Gastroesophageal sphincter (tissue), 4 donors: ENCODE measurements around the gene CLGN. TPM values are rescaled to one million over a fixed set of nuclear protein-coding genes. Genes with fewer than 3 reads are reported as not detected.

Source experiments
- ATAC-seq: fragments of 150-250 bp; one replicate; pipeline ENCODE4 v1.9.1; 2016; ENCODE audit warnings: mild to moderate bottlenecking, moderate library complexity
- H3K27ac ChIP-seq, 4 donors: fragments of 200-600 bp; sonication (generic) in 3 of 4; 1 replicate in 3 of 4; 2 replicates in 1 of 4; pipeline ENCODE4 v1.5.1; 2016 to 2019
- H3K27me3 ChIP-seq: fragments of 200-600 bp; sonication (generic); one replicate; pipeline ENCODE4 v1.5.1; 2019
- H3K36me3 ChIP-seq, 2 donors: fragments of 200-600 bp; sonication (generic); one replicate each; pipeline ENCODE4 v1.5.1; 2019; ENCODE audit warnings: control low read depth in 1 of 2
- H3K4me1 ChIP-seq, 3 donors: fragments of 200-600 bp; sonication (generic); 1 replicate in 2 of 3; 2 replicates in 1 of 3; pipeline ENCODE4 v1.5.1; 2016 to 2019; ENCODE audit warnings: control low read depth in 2 of 3
- H3K4me3 ChIP-seq, 2 donors: fragments of 200-600 bp; sonication (generic); one replicate each; pipeline ENCODE4 v1.5.1; 2019; ENCODE audit warnings: mild to moderate bottlenecking in 1 of 2, moderate library complexity in 1 of 2
- H3K9me3 ChIP-seq, 3 donors: fragments of 200-600 bp; sonication (generic); one replicate each; pipeline ENCODE4 v1.5.1; 2017 to 2019; ENCODE audit warnings: control low read depth in 2 of 3
- CTCF ChIP-seq, 4 experiments: fragments of 200-600 bp in 2 of 4; fragments of 450-650 bp in 2 of 4; sonication (generic) in 1 of 4; IDR thresholded peaks; one replicate each; pipeline ENCODE4 v1.5.1; 2017 to 2019; ENCODE audit warnings: antibody characterized with exemption in 4 of 4, mild to moderate bottlenecking in 2 of 4, moderate library complexity in 2 of 4
- EP300 ChIP-seq: sonication (generic); formaldehyde crosslinking; IDR thresholded peaks from one replicate; pipeline ENCODE4 v1.6.1; 2017; ENCODE audit warnings: antibody characterized with exemption, mild to moderate bottlenecking
- POLR2A ChIP-seq, 2 donors: fragments of 450-650 bp; IDR thresholded peaks; one replicate each; pipeline ENCODE4 v1.6.1; 2017; ENCODE audit warnings: antibody characterized with exemption in 2 of 2, mild to moderate bottlenecking in 2 of 2, moderate library complexity in 1 of 2
- POLR2AphosphoS5 ChIP-seq: sonication (generic); formaldehyde crosslinking; IDR thresholded peaks from one replicate; pipeline ENCODE4 v1.6.1; 2017; ENCODE audit warnings: antibody characterized with exemption
- WGBS, 2 donors: methylation state at CpG; one replicate each; pipeline ENCODE4 v1.1.5; 2018; ENCODE audit warnings: low coverage in 1 of 2; 5-methylcytosine and 5-hydroxymethylcytosine counted together
- total RNA-seq, 4 donors: library from RNA; depleted of rRNA; stranded (reverse); fragments of >200 nt; gene quantifications; one replicate each; pipeline ENCODE4 v1.1.0, GENCODE V29; 2016

Gene CLGN
- total RNA-seq, 4 donors from 2014 or later = 2.9 to 4.4 (median 3.9) TPM

GRCh38 chr4:140359562-140360427 lies 67.7 kb downstream of the CLGN start:
- H3K4me1 ChIP-seq = no peaks in the 10 kb centered on the region
- TF ChIP-seq POLR2A (IDR thresholded peaks at IDR 0.05) (no peak), CTCF (IDR thresholded peaks at IDR 0.05) (peak; percentile 57 to 82 (median 64)), POLR2AphosphoS5 (no peak), EP300 (no peak)
- no peak overlapping the region for H3K4me3 ChIP-seq
- peak; percentile 89 for ATAC-seq
- no peaks in the 10 kb centered on the region for H3K36me3 ChIP-seq
- no peaks in the 10 kb centered on the region for H3K9me3 ChIP-seq
- no peak overlapping the region for H3K27ac ChIP-seq
- WGBS, 2 donors = 25 to 28% methylated on average over 5 to 7 of the region's 7 CpGs
- H3K27me3 ChIP-seq = peaks cover 7% of the 10 kb centered on the region

GRCh38 chr4:140358281-140358680 lies 69.2 kb downstream of the CLGN start:
- 0% methylated on average over 1 of the region's 1 CpG for WGBS, 2 donors
- ATAC-seq = no peak
- Histone ChIP-seq H3K27ac (no peak overlapping the region), H3K36me3 (no peaks in the 10 kb centered on the region), H3K9me3 (no peaks in the 10 kb centered on the region), H3K27me3 (peaks cover 7% of the 10 kb centered on the region), H3K4me3 (no peak overlapping the region), H3K4me1 (no peaks in the 10 kb centered on the region)
- no peak for TF ChIP-seq EP300

- WGBS, 2 donors = 75 to 87% methylated on average over 3 of the region's 3 CpGs
- Histone ChIP-seq H3K27me3 (peaks cover 7% of the 10 kb centered on the region), H3K36me3 (no peaks in the 10 kb centered on the region), H3K9me3 (no peaks in the 10 kb centered on the region), H3K4me3 (no peak overlapping the region), H3K4me1 (no peaks in the 10 kb centered on the region), H3K27ac (no peak overlapping the region)
- TF ChIP-seq POLR2A (IDR thresholded peaks at IDR 0.05) (no peak), POLR2AphosphoS5 (no peak), EP300 (no peak), CTCF (IDR thresholded peaks at IDR 0.05) (no peak)
- no peak for ATAC-seq
These were observed 69.6 kb downstream of the CLGN start for GRCh38 chr4:140357868-140358267.

GRCh38 chr4:140355288-140355687 lies 72.2 kb downstream of the CLGN start:
- H3K27ac ChIP-seq = no peak overlapping the region
- 89 to 90% methylated on average over 1 of the region's 1 CpG for WGBS, 2 donors
- H3K4me1 ChIP-seq = no peaks in the 10 kb centered on the region
- ATAC-seq = no peak
- peaks cover 7% of the 10 kb centered on the region for H3K27me3 ChIP-seq
- H3K9me3 ChIP-seq = no peaks in the 10 kb centered on the region
- TF ChIP-seq POLR2A (IDR thresholded peaks at IDR 0.05) (no peak), EP300 (no peak), POLR2AphosphoS5 (no peak), CTCF (IDR thresholded peaks at IDR 0.05) (no peak)
- no peak overlapping the region for H3K4me3 ChIP-seq
- H3K36me3 ChIP-seq = no peaks in the 10 kb centered on the region

GRCh38 chr4:140353786-140354185 lies 73.7 kb downstream of the CLGN start:
- Histone ChIP-seq H3K36me3 (no peaks in the 10 kb centered on the region), H3K9me3 (no peaks in the 10 kb centered on the region), H3K27ac (no peak overlapping the region), H3K27me3 (peaks cover 7% of the 10 kb centered on the region), H3K4me3 (no peak overlapping the region), H3K4me1 (no peaks in the 10 kb centered on the region)
- TF ChIP-seq EP300 (no peak), CTCF (IDR thresholded peaks at IDR 0.05) (no peak), POLR2AphosphoS5 (no peak), POLR2A (IDR thresholded peaks at IDR 0.05) (no peak)
- ATAC-seq = no peak
- 30 to 56% methylated on average over 6 of the region's 6 CpGs for WGBS, 2 donors
